HepG2 (cell line): ENCODE results near the gene NUDT22. TPM values are rescaled to one million over a fixed set of nuclear protein-coding genes. Genes with fewer than 3 reads are reported as not detected.

ENCODE experiments used
- ATAC-seq: fragments of 200-7000 bp; cut with Tn5 transposase; 3 replicates; pipeline ENCODE4 v1.9.1; 2020; ENCODE audit warnings: mild to moderate bottlenecking, moderate library complexity
- BruUV-seq: library from RNA; stranded (reverse); fragments of 400-500 nt; replicated peaks from 2 replicates; lab custom pipeline; 2021; lab: Mats Ljungman, UMichigan
- CTCF ChIA-PET: fragments of 300-600 bp; formaldehyde crosslinking; extraction: SDS; loops from one replicate; lab custom pipeline; 2021; ENCODE audit warnings: low total read pairs, inconsistent platforms, low intra/inter-chr PET ratio; lab: Yijun Ruan, JAX
- POLR2A ChIA-PET: fragments of 350-600 bp; sonication (Branson Sonifier 250); formaldehyde crosslinking; loops from one replicate; lab custom pipeline; 2020; ENCODE audit warnings: antibody characterized with exemption, inconsistent platforms; lab: Yijun Ruan, JAX
- DNase-seq: peaks from one replicate; pipeline ENCODE4 v3.0.0-alpha.2; 2015; ENCODE audit warnings: low spot score
- FAIRE-seq: peaks from 3 replicates; lab custom pipeline; 2011; peaks lifted over from hg19 to GRCh38; lab: Jason Lieb, UNC
- H2AFZ ChIP-seq: one replicate; pipeline ENCODE4 v1.6.1; 2011; ENCODE audit warnings: low read length, inconsistent platforms
- H3K27ac ChIP-seq: fragments of 300-600 bp; 3 replicates; pipeline ENCODE4 v1.8.0; 2011; ENCODE audit warnings: mixed run types, mild to moderate bottlenecking, mixed read lengths, low read length, inconsistent platforms; ENCODE audit not compliant: insufficient read depth; ENCODE audit errors: extremely low read length
- H3K27me3 ChIP-seq, 2 experiments: fragments of 200-600 bp in 1 of 2; 2 replicates in 1 of 2; 3 replicates in 1 of 2; pipeline versions ENCODE4 v1.6.0 to v1.8.0; 2011; ENCODE audit warnings: low read length in 2 of 2, mild to moderate bottlenecking in 2 of 2, moderate library complexity in 2 of 2, inconsistent platforms in 1 of 2; ENCODE audit not compliant: insufficient read depth in 2 of 2, control insufficient read depth in 1 of 2
- H3K36me3 ChIP-seq, 2 experiments: fragments of 200-600 bp in 1 of 2; replicated peaks in 1 of 2; 2 replicates in 1 of 2; 3 replicates in 1 of 2; pipeline versions ENCODE4 v1.5.1 to v1.8.0; 2011; ENCODE audit warnings: low read length in 2 of 2, inconsistent platforms in 1 of 2; ENCODE audit not compliant: insufficient read depth in 2 of 2, control insufficient read depth in 1 of 2
- H3K4me1 ChIP-seq: 2 replicates; pipeline ENCODE4 v1.5.1; 2012; ENCODE audit warnings: low read length, inconsistent platforms; ENCODE audit not compliant: insufficient read depth
- H3K4me2 ChIP-seq: 2 replicates; pipeline ENCODE4 v1.6.0; 2011; ENCODE audit warnings: low read depth, low read length, inconsistent platforms
- H3K4me3 ChIP-seq, 3 experiments: fragments of 200-600 bp in 1 of 3; sonication (generic), shearing (Covaris generic) in 1 of 3; replicated peaks in 1 of 3; 2 replicates each; pipeline ENCODE4 v1.5.1; 2011 to 2016; ENCODE audit warnings: low read length in 3 of 3, inconsistent platforms in 2 of 3, low read depth in 2 of 3, mild to moderate bottlenecking in 2 of 3, control low read depth in 1 of 3, mixed read lengths in 1 of 3; ENCODE audit not compliant: insufficient read depth in 1 of 3
- H3K79me2 ChIP-seq: one replicate; pipeline ENCODE4 v1.6.1; 2011; ENCODE audit warnings: low read length, inconsistent platforms; ENCODE audit not compliant: insufficient read depth
- H3K9ac ChIP-seq: 2 replicates; pipeline ENCODE4 v1.6.0; 2011; ENCODE audit warnings: mild to moderate bottlenecking, low read depth, low read length, inconsistent platforms; ENCODE audit not compliant: insufficient read depth
- H3K9me3 ChIP-seq: 2 replicates; pipeline ENCODE4 v1.5.1; 2012; ENCODE audit warnings: mild to moderate bottlenecking, low read length
- H4K20me1 ChIP-seq: 2 replicates; pipeline ENCODE4 v1.6.0; 2011; ENCODE audit warnings: inconsistent platforms, mild to moderate bottlenecking, low read length, moderate library complexity; ENCODE audit not compliant: insufficient read depth
- DNMT3B ChIP-seq: conservative IDR thresholded peaks from 2 replicates; pipeline ENCODE4 v1.6.1; 2016; ENCODE audit warnings: missing biosample characterization, control low read depth
- GABPA ChIP-seq, 2 experiments: IDR thresholded peaks; 2 replicates each; pipeline ENCODE4 v1.6.1; 2011 to 2016; ENCODE audit warnings: low read depth in 2 of 2, low read length in 1 of 2, missing biosample characterization in 1 of 2, missing genetic modification characterization in 1 of 2
- KDM6A ChIP-seq: IDR thresholded peaks from 2 replicates; pipeline ENCODE4 v1.6.1; 2016; ENCODE audit warnings: low read depth
- NKX3-1 ChIP-seq: sonication (generic); formaldehyde crosslinking; IDR thresholded peaks from 2 replicates; pipeline ENCODE4 v1.5.0; 2020; ENCODE audit warnings: missing genetic modification reagents
- SRY ChIP-seq: sonication (generic); formaldehyde crosslinking; IDR thresholded peaks from 2 replicates; pipeline ENCODE4 v1.8.0; 2022; ENCODE audit warnings: mild to moderate bottlenecking, missing genetic modification reagents
- ZBTB14 ChIP-seq: sonication (generic); formaldehyde crosslinking; IDR thresholded peaks from 2 replicates; pipeline ENCODE4 v1.4.0; 2020; ENCODE audit warnings: missing genetic modification reagents
- ZBTB49 ChIP-seq: sonication (generic); formaldehyde crosslinking; IDR thresholded peaks from 2 replicates; pipeline ENCODE4 v1.4.0; 2020; ENCODE audit warnings: missing genetic modification reagents, borderline replicate concordance
- ZNF18 ChIP-seq: sonication (generic); formaldehyde crosslinking; IDR thresholded peaks from 2 replicates; pipeline ENCODE4 v1.8.0; 2022; ENCODE audit warnings: mild to moderate bottlenecking, missing genetic modification reagents; ENCODE audit not compliant: insufficient replicate concordance
- ZNF232 ChIP-seq: sonication (generic); formaldehyde crosslinking; IDR thresholded peaks from 2 replicates; pipeline ENCODE4 v1.4.0; 2020; ENCODE audit warnings: missing genetic modification reagents, borderline replicate concordance
- ZNF552 ChIP-seq: sonication (generic); formaldehyde crosslinking; IDR thresholded peaks from 2 replicates; pipeline ENCODE4 v1.9.0; 2022; ENCODE audit warnings: missing genetic modification reagents, mild to moderate bottlenecking, borderline replicate concordance
- ZNF615 ChIP-seq: sonication (generic); formaldehyde crosslinking; IDR thresholded peaks from 2 replicates; pipeline ENCODE4 v1.5.0; 2020; ENCODE audit warnings: mild to moderate bottlenecking, missing genetic modification reagents, borderline replicate concordance
- WGBS: methylation state at CpG from one replicate; pipeline ENCODE4 v1.1.6; 2017; ENCODE audit warnings: low lambda C conversion rate; 5-methylcytosine and 5-hydroxymethylcytosine counted together
- in situ Hi-C: cut with HindIII; loops from 2 replicates; pipeline ENCODE4 v1.10.0; 2017; ENCODE audit warnings: low pct_unique_long_range_greater_than_20kb; ENCODE audit not compliant: extremely low pct_ligation_motif_present
- intact Hi-C: fragments of 100-400 bp; cut with micrococcal nuclease; formaldehyde crosslinking; loops from one replicate; pipeline ENCODE4 v1.10.0; 2022; ENCODE audit not compliant: unreplicated experiment
- polyA plus RNA-seq, 8 experiments: library from polyadenylated mRNA; depleted of rRNA in 3 of 8; stranded (reverse) in 7 of 8; unstranded in 1 of 8; fragments of >200 nt; fragmentation: Illumina TruSeq in 4 of 8; extraction: Trizol in 4 of 8; gene quantifications; 2 replicates each; pipeline versions ENCODE4 v1.2.1 to v1.2.3, GENCODE V29; 2011 to 2016; ENCODE audit warnings: low read depth in 4 of 8, missing spikeins in 1 of 8, mixed read lengths in 1 of 8; ENCODE audit not compliant: insufficient read depth in 1 of 8
- total RNA-seq, 5 experiments: library from RNA; depleted of rRNA; stranded (reverse); fragments of >200 nt; fragmentation: Illumina TruSeq; extraction: Trizol; gene quantifications; 2 replicates each; pipeline ENCODE4 v1.2.3, GENCODE V29; 2016; ENCODE audit warnings: low read depth in 1 of 5
- TF ChIP-seq, protein P1 (sequence below): sonication (generic); formaldehyde crosslinking; IDR thresholded peaks from 2 replicates; pipeline ENCODE4 v1.4.0; 2020; ENCODE audit warnings: mild to moderate bottlenecking, missing genetic modification reagents
- TF ChIP-seq, protein P2 (sequence below): sonication (generic); formaldehyde crosslinking; IDR thresholded peaks from 2 replicates; pipeline ENCODE4 v1.4.0; 2020; ENCODE audit warnings: missing genetic modification reagents, borderline replicate concordance

NUDT22 gene
- total and polyA plus RNA-seq, 2 of the 13 experiments (the other 11 are each of a cell fraction or from before 2014, with no cell fraction given): 33.5 to 39.8 TPM

DNA sequence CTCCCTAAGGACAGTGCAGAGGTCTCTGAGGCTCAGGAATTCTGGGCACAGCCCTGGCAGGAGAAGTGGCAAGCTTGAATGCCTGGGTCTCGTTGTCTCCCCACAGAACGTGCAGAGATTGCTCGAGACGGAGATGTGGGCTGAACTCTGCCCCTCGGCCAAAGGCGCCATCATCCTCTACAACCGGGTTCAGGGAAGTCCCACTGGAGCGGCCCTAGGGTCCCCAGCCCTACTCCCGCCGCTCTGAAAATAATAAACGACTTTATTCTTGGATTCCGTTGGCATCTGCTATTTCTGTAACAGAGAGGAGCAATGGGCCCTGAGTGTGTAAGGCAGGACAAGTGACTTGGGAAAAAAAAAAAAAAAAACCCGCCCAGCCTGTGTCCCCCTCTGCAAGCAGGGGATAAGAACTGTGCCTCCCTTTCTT is 3.7 kb downstream of the NUDT22 start:
- POLR2A ChIA-PET: interaction anchor here (1.3 to 2.6 kb wide), 2 partner anchors 11 kb away, joined by 6 to 8 read pairs; partner anchors contain the start of gene FKBP2
- FAIRE-seq: no peak
- no peak for TF ChIP-seq DNMT3B (CRISPR knock-in tag)
- no peak for TF ChIP-seq ZBTB49 (CRISPR knock-in tag)
- TF ChIP-seq, protein P1, sequence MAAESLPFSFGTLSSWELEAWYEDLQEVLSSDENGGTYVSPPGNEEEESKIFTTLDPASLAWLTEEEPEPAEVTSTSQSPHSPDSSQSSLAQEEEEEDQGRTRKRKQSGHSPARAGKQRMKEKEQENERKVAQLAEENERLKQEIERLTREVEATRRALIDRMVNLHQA (CRISPR knock-in tag): no peak
- TF ChIP-seq SRY (CRISPR knock-in tag): no peak
- no peak for TF ChIP-seq ZBTB14 (CRISPR knock-in tag)
- 0 out of 2 replicates have a peak, but pooled peaks have one; percentile 43 for TF ChIP-seq NKX3-1
- no peak for TF ChIP-seq ZNF18
- no peak for TF ChIP-seq ZNF552
- 0 out of 2 replicates have a peak, but pooled peaks have one; percentile 63 for TF ChIP-seq ZNF615 (CRISPR knock-in tag)
- no peak for TF ChIP-seq KDM6A (CRISPR knock-in tag)
- TF ChIP-seq, protein P2, sequence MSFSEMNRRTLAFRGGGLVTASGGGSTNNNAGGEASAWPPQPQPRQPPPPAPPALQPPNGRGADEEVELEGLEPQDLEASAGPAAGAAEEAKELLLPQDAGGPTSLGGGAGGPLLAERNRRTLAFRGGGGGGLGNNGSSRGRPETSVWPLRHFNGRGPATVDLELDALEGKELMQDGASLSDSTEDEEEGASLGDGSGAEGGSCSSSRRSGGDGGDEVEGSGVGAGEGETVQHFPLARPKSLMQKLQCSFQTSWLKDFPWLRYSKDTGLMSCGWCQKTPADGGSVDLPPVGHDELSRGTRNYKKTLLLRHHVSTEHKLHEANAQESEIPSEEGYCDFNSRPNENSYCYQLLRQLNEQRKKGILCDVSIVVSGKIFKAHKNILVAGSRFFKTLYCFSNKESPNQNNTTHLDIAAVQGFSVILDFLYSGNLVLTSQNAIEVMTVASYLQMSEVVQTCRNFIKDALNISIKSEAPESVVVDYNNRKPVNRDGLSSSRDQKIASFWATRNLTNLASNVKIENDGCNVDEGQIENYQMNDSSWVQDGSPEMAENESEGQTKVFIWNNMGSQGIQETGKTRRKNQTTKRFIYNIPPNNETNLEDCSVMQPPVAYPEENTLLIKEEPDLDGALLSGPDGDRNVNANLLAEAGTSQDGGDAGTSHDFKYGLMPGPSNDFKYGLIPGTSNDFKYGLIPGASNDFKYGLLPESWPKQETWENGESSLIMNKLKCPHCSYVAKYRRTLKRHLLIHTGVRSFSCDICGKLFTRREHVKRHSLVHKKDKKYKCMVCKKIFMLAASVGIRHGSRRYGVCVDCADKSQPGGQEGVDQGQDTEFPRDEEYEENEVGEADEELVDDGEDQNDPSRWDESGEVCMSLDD (CRISPR knock-in tag): 0 out of 2 replicates have a peak, but pooled peaks have one; percentile 3
- TF ChIP-seq ZNF232: peak; percentile 46; the same call in 1 of the 2 replicates
- TF ChIP-seq GABPA (IDR thresholded peaks at IDR 0.05; ENCODE audit: low read depth, low read length): no peak
- TF ChIP-seq GABPA (CRISPR knock-in tag; IDR thresholded peaks at IDR 0.05; ENCODE audit: low read depth): no peak

More for the DNA sequence above, 3.7 kb downstream of the NUDT22 start:
- H3K9ac ChIP-seq: peak overlapping the region; percentile 51
- no TSS peak for BruUV-seq
- H3K9me3 ChIP-seq: no peaks in the 10 kb centered on the region
- H3K27ac ChIP-seq: peak overlapping the region; percentile 75
- peak overlapping the region; percentile 88 for H3K4me2 ChIP-seq
- H3K4me3 ChIP-seq: peak overlapping the region; percentile 94 to 96 (median 95)
- no peaks in the 10 kb centered on the region for H3K27me3 ChIP-seq
- H4K20me1 ChIP-seq: no peaks in the 10 kb centered on the region
- peaks cover 58% of the 10 kb centered on the region for H3K4me1 ChIP-seq
- CTCF ChIA-PET: no interaction called here
- no peak for DNase-seq
- 45% methylated on average over 8 of the region's 13 CpGs for WGBS
- intact Hi-C loops (no loop called here), in situ Hi-C loops (no loop called here)
- H2AFZ ChIP-seq: no peak overlapping the region
- no peaks in the 10 kb centered on the region for H3K36me3 ChIP-seq
- no peak for ATAC-seq
- H3K79me2 ChIP-seq: no peaks in the 10 kb centered on the region
